ENCODE measurements around the gene NPTN.

DNA sequence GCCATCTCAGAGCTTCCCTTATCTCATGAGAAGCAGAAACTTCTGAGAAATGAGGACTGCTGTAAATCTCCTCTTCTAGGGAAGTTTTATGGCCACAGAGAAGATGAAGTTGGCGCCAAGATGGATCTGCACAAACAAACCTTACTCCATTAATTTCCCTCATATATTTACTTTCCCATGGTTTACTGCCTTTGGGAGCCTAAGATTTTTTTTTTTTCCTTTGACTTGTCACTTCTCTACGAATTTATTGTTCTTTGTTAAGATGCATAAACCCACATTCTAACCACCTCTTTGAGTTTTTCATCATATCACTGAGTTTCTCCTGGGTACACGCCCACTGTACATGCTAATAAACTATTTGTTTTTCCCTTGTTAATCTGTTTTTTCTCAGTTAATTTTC is 21.5 kb upstream of the NPTN start:
- TF ChIP-seq POLR2A (IDR thresholded peaks at IDR 0.05) (no peak), POLR2AphosphoS5 (IDR thresholded peaks at IDR 0.05) (no peak)
- TF ChIP-seq, protein P1, sequence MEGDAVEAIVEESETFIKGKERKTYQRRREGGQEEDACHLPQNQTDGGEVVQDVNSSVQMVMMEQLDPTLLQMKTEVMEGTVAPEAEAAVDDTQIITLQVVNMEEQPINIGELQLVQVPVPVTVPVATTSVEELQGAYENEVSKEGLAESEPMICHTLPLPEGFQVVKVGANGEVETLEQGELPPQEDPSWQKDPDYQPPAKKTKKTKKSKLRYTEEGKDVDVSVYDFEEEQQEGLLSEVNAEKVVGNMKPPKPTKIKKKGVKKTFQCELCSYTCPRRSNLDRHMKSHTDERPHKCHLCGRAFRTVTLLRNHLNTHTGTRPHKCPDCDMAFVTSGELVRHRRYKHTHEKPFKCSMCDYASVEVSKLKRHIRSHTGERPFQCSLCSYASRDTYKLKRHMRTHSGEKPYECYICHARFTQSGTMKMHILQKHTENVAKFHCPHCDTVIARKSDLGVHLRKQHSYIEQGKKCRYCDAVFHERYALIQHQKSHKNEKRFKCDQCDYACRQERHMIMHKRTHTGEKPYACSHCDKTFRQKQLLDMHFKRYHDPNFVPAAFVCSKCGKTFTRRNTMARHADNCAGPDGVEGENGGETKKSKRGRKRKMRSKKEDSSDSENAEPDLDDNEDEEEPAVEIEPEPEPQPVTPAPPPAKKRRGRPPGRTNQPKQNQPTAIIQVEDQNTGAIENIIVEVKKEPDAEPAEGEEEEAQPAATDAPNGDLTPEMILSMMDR (IDR thresholded peaks at IDR 0.05): no peak

All from breast epithelium (tissue), 3 donors.